ENCODE data around the gene F11.
"Not testable (repeated sequence)": the region's sequence is repeated elsewhere in the genome, so short reads cannot be mapped to it uniquely, and the experiment has no call there.

The F11 gene

GRCh38 chr4:186250760-186251159 is 15.2 kb upstream of the F11 start:
- peak overlapping the region; percentile 99 for H3K27ac ChIP-seq (ENCODE audit: low read depth, low read length)
- H3K4me1 ChIP-seq (ENCODE audit: insufficient read depth, low read length): peaks cover 47% of the 10 kb centered on the region
- H3K9ac ChIP-seq (ENCODE audit: low read depth, low read length): peak overlapping the region; percentile 76
- H3K4me3 ChIP-seq (ENCODE audit: low read length): peak overlapping the region; percentile 1; the same call in 1 of the 2 replicates
- WGBS: 85% methylated on average over 1 of the region's 2 CpGs
- H3K36me3 ChIP-seq (ENCODE audit: insufficient read depth, low read length): no peaks in the 10 kb centered on the region
- no peaks in the 10 kb centered on the region for H3K27me3 ChIP-seq (ENCODE audit: insufficient read depth, low read length)
- no peaks in the 10 kb centered on the region for H3K9me3 ChIP-seq (ENCODE audit: insufficient read depth, low read depth, low read length)

- Histone ChIP-seq H3K9ac (ENCODE audit: low read depth, low read length) (no peak overlapping the region), H3K9me3 (ENCODE audit: insufficient read depth, low read depth, low read length) (no peaks in the 10 kb centered on the region), H3K4me3 (ENCODE audit: low read length) (no peak overlapping the region), H3K27me3 (ENCODE audit: insufficient read depth, low read length) (no peaks in the 10 kb centered on the region), H3K27ac (ENCODE audit: low read depth, low read length) (no peak overlapping the region), H3K36me3 (ENCODE audit: insufficient read depth, low read length) (no peaks in the 10 kb centered on the region), H3K4me1 (ENCODE audit: insufficient read depth, low read length) (peaks cover 22% of the 10 kb centered on the region)
- 94% methylated on average over 2 of the region's 3 CpGs for WGBS
Observed at GRCh38 chr4:186255122-186255521, 10.9 kb upstream of the F11 start.

DNA sequence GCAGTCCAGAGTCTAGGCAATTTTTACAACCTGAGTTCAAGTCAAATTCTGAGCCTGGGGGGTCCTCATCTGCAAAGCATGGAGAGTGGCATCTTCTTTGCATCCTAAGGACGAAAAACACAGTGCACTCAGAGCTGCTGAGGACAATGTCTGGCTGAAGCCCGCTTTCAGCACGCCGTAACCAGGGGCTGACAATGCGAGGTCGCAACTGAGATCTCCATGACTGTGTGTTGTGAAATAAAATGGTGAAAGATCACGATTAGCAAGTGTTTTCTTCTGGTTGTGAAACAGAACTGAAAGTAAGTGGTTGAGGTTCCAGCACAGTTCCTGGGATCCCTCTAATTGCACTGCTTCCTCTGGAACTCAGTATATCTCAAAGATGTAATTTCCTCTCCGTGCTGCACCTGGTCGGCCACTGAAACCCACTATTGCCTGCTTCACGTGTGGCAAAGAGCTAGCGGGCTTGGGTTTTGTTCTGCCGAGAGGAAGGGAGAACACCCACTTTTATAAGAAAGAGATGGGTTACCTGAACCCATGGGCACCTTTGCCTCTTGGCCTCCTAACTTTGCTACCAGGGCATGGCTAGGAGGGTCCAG is 7.7 kb upstream of the F11 start:
- Histone ChIP-seq H3K4me1 (ENCODE audit: insufficient read depth, low read length) (peaks cover 9% of the 10 kb centered on the region), H3K27ac (ENCODE audit: low read depth, low read length) (no peak overlapping the region), H3K9me3 (ENCODE audit: insufficient read depth, low read depth, low read length) (no peaks in the 10 kb centered on the region), H3K27me3 (ENCODE audit: insufficient read depth, low read length) (no peaks in the 10 kb centered on the region), H3K9ac (ENCODE audit: low read depth, low read length) (no peak overlapping the region), H3K36me3 (ENCODE audit: insufficient read depth, low read length) (no peaks in the 10 kb centered on the region), H3K4me3 (ENCODE audit: low read length) (no peak overlapping the region)
- WGBS: 94% methylated on average over 12 of the region's 12 CpGs

- Histone ChIP-seq H3K27ac (ENCODE audit: low read depth, low read length) (peak overlapping the region; percentile 30; the same call in 1 of the 2 replicates), H3K4me3 (ENCODE audit: low read length) (no peak overlapping the region), H3K4me1 (ENCODE audit: insufficient read depth, low read length) (peaks cover 22% of the 10 kb centered on the region), H3K27me3 (ENCODE audit: insufficient read depth, low read length) (no peaks in the 10 kb centered on the region), H3K9me3 (ENCODE audit: insufficient read depth, low read depth, low read length) (no peaks in the 10 kb centered on the region), H3K36me3 (ENCODE audit: insufficient read depth, low read length) (no peaks in the 10 kb centered on the region), H3K9ac (ENCODE audit: low read depth, low read length) (no peak overlapping the region)
- WGBS: 89% methylated on average over 6 of the region's 6 CpGs
Observed at GRCh38 chr4:186260117-186260503, 5.9 kb upstream of the F11 start.

GRCh38 chr4:186260504-186261448 is 5.2 kb upstream of the F11 start:
- Histone ChIP-seq H3K4me1 (ENCODE audit: insufficient read depth, low read length) (peaks cover 28% of the 10 kb centered on the region), H3K36me3 (ENCODE audit: insufficient read depth, low read length) (no peaks in the 10 kb centered on the region), H3K27ac (ENCODE audit: low read depth, low read length) (peak overlapping the region; percentile 30; the same call in 1 of the 2 replicates), H3K4me3 (ENCODE audit: low read length) (no peak overlapping the region), H3K9me3 (ENCODE audit: insufficient read depth, low read depth, low read length) (no peaks in the 10 kb centered on the region), H3K9ac (ENCODE audit: low read depth, low read length) (no peak overlapping the region), H3K27me3 (ENCODE audit: insufficient read depth, low read length) (no peaks in the 10 kb centered on the region)
- WGBS: 89% methylated on average over 11 of the region's 12 CpGs

GRCh38 chr4:186264660-186265059 is 1.3 kb upstream of the F11 start:
- Histone ChIP-seq H3K4me3 (ENCODE audit: low read length) (no peak overlapping the region), H3K27ac (ENCODE audit: low read depth, low read length) (peak overlapping the region; percentile 77), H3K9ac (ENCODE audit: low read depth, low read length) (peak overlapping the region; percentile 11; the same call in 1 of the 2 replicates), H3K27me3 (ENCODE audit: insufficient read depth, low read length) (no peaks in the 10 kb centered on the region), H3K9me3 (ENCODE audit: insufficient read depth, low read depth, low read length) (no peaks in the 10 kb centered on the region; the same call in 1 of the 2 replicates), H3K4me1 (ENCODE audit: insufficient read depth, low read length) (peaks cover 52% of the 10 kb centered on the region), H3K36me3 (ENCODE audit: insufficient read depth, low read length) (no peaks in the 10 kb centered on the region)
- WGBS: 94% methylated on average over 7 of the region's 7 CpGs

- Histone ChIP-seq H3K4me3 (ENCODE audit: low read length) (peak overlapping the region; percentile 41; the same call in 1 of the 2 replicates), H3K4me1 (ENCODE audit: insufficient read depth, low read length) (peaks cover 49% of the 10 kb centered on the region), H3K27ac (ENCODE audit: low read depth, low read length) (peak overlapping the region; percentile 77), H3K9ac (ENCODE audit: low read depth, low read length) (peak overlapping the region; percentile 27; the same call in 1 of the 2 replicates)
- 56% methylated on average over 11 of the region's 11 CpGs for WGBS
- H3K27me3 ChIP-seq (ENCODE audit: insufficient read depth, low read length); H3K9me3 ChIP-seq (ENCODE audit: insufficient read depth, low read depth, low read length); H3K36me3 ChIP-seq (ENCODE audit: insufficient read depth, low read length): not testable (repeated sequence)
Observed at GRCh38 chr4:186265250-186265649, 739 bp upstream of the F11 start.

DNA sequence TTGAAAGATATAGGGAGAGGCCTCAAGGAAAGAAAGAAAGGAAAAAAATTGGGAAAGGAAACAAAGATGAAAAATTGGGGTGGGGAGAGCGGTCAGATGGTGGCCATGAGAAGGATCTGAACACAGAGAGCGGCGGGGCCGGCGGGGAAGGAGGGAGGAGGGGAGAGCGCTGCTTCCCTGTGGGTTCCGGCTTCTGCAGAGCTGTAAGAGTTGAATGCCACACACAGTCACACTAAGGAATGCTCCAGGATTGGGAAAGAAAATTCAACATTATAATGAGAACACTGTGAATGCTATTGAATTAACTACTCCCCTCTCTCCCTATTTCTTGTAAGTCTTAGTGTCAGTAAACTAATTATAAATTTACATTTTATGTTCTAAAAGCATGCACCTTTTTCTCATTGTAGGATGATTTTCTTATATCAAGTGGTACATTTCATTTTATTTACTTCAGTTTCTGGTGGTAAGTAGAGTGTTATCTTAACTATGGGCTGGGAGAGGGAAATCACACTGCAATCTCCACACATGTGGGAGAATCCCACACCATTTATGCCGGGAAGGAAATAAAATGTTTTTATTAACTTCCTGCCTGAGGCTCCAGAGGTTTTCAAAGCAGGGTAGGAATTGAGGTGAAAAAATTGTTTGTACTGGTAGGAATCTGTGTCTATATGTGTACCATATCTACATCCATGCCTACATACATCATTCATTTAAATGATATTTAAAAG is 904 bp downstream of the F11 start:
- Histone ChIP-seq H3K27me3 (ENCODE audit: insufficient read depth, low read length) (no peaks in the 10 kb centered on the region), H3K27ac (ENCODE audit: low read depth, low read length) (peak overlapping the region; percentile 77), H3K9me3 (ENCODE audit: insufficient read depth, low read depth, low read length) (no peaks in the 10 kb centered on the region; the same call in 1 of the 2 replicates), H3K9ac (ENCODE audit: low read depth, low read length) (peak overlapping the region; percentile 27; the same call in 1 of the 2 replicates), H3K36me3 (ENCODE audit: insufficient read depth, low read length) (no peaks in the 10 kb centered on the region), H3K4me1 (ENCODE audit: insufficient read depth, low read length) (peaks cover 43% of the 10 kb centered on the region), H3K4me3 (ENCODE audit: low read length) (peak overlapping the region; percentile 41)
- 7% methylated on average over 6 of the region's 8 CpGs for WGBS

DNA sequence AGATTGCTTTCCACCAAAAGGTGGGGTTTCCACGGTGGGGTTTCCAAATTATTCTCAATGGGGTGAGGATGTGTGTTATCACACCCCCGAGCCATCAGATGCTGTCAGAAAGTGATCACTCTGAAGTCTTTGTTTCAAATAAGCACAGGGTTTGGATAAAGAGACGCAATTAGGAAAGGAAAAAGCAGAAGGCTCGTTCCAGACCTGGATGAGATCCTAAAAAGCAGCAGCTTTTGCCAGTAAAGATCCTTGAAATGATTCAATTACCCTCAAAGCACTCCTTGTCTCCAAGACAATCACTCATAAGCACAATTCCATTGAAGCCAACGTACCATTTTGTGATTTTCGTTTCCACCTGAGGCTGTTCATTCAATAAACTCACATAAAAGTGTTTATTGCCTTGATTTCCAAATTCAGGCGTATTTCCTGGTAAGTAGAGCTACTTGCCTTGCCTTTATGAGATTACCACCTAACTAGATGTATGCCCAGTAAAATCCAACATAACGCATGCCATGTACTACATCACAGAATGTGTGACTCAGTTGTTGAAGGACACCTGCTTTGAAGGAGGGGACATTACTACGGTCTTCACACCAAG is 5.2 kb downstream of the F11 start:
- Histone ChIP-seq H3K36me3 (ENCODE audit: insufficient read depth, low read length) (no peaks in the 10 kb centered on the region), H3K9ac (ENCODE audit: low read depth, low read length) (no peak overlapping the region), H3K27me3 (ENCODE audit: insufficient read depth, low read length) (no peaks in the 10 kb centered on the region), H3K27ac (ENCODE audit: low read depth, low read length) (no peak overlapping the region), H3K9me3 (ENCODE audit: insufficient read depth, low read depth, low read length) (no peaks in the 10 kb centered on the region; the same call in 1 of the 2 replicates), H3K4me1 (ENCODE audit: insufficient read depth, low read length) (peaks cover 19% of the 10 kb centered on the region), H3K4me3 (ENCODE audit: low read length) (no peak overlapping the region)
- WGBS: 97% methylated on average over 9 of the region's 9 CpGs

DNA sequence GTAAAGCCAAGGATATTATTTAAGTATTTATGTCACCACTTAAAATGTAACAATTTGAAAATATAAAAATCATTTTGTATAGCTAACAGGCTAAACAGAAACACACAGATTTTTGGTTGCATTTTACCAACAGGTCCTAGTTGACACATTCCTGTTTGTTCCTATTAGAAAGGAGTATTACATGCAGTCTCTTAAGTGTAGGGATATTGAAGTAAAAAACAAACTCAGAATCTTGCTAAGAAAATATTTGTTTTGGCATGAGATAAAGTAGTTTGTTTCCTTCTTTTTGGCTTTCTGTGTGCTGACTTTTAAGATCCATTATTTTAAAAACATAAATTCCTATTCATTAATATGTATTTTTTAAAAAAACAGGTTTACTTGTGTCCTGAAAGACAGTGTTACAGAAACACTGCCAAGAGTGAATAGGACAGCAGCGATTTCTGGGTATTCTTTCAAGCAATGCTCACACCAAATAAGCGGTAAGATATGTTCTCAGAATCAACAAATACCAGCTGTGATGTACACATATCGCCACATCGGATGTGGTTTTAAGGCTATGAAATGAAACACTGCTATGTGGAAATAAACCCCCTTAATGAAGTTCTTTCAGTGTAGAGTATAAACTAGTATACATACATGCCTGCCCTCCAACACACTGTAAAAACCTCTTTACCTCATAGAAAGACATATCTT is 6.9 kb downstream of the F11 start:
- Histone ChIP-seq H3K36me3 (ENCODE audit: insufficient read depth, low read length) (no peaks in the 10 kb centered on the region), H3K9ac (ENCODE audit: low read depth, low read length) (no peak overlapping the region), H3K27ac (ENCODE audit: low read depth, low read length) (no peak overlapping the region), H3K4me1 (ENCODE audit: insufficient read depth, low read length) (peaks cover 4% of the 10 kb centered on the region; the same call in 1 of the 2 replicates), H3K27me3 (ENCODE audit: insufficient read depth, low read length) (no peaks in the 10 kb centered on the region), H3K4me3 (ENCODE audit: low read length) (no peak overlapping the region), H3K9me3 (ENCODE audit: insufficient read depth, low read depth, low read length) (no peaks in the 10 kb centered on the region; the same call in 1 of the 2 replicates)
- WGBS: 96% methylated on average over 4 of the region's 4 CpGs
